Measurements from ENCODE around the gene UCP2. TPM values are rescaled to one million over a fixed set of nuclear protein-coding genes. Genes with fewer than 3 reads are reported as not detected.
A peak's percentile ranks its signal among the peaks of the same experiment; 100 is the strongest.

UCP2 gene
- 0.59 and 1.1 TPM in 2 replicates for total RNA-seq

GRCh38 chr11:73982595-73982989 is at the start of gene UCP2:
TSS of gene UCP2 (minus strand) at chr11:73982843. CDS start at chr11:73978378, 4,465 bp downstream.
- peak; percentile 24 for DNase-seq (ENCODE audit: low read depth, low spot score)

- no peak for DNase-seq (ENCODE audit: low read depth, low spot score)
Observed at GRCh38 chr11:74030723-74031676, 48.4 kb upstream of the UCP2 start.

- no peak for DNase-seq (ENCODE audit: low read depth, low spot score)
Observed at GRCh38 chr11:74025467-74026166, 43.0 kb upstream of the UCP2 start.

GRCh38 chr11:74024261-74025029 is 41.8 kb upstream of the UCP2 start:
- DNase-seq (ENCODE audit: low read depth, low spot score) = no peak

- DNase-seq (ENCODE audit: low read depth, low spot score) = no peak
Observed at GRCh38 chr11:74023276-74023675, 40.6 kb upstream of the UCP2 start.

GRCh38 chr11:74022546-74022945 is 39.9 kb upstream of the UCP2 start:
- no peak for DNase-seq (ENCODE audit: low read depth, low spot score)

GRCh38 chr11:74021998-74022397 is 39.4 kb upstream of the UCP2 start:
- no peak for DNase-seq (ENCODE audit: low read depth, low spot score)

- DNase-seq (ENCODE audit: low read depth, low spot score) = no peak
Observed at GRCh38 chr11:74020539-74020938, 37.9 kb upstream of the UCP2 start.

- no peak for DNase-seq (ENCODE audit: low read depth, low spot score)
Observed at GRCh38 chr11:74019860-74020259, 37.2 kb upstream of the UCP2 start.

- no peak for DNase-seq (ENCODE audit: low read depth, low spot score)
Observed at GRCh38 chr11:74019104-74019738, 36.6 kb upstream of the UCP2 start.

GRCh38 chr11:74018331-74019005 is 35.8 kb upstream of the UCP2 start:
- no peak for DNase-seq (ENCODE audit: low read depth, low spot score)

GRCh38 chr11:74017631-74018030 is 35.0 kb upstream of the UCP2 start:
- DNase-seq (ENCODE audit: low read depth, low spot score) = no peak

GRCh38 chr11:74015919-74016684 is 33.5 kb upstream of the UCP2 start:
- DNase-seq (ENCODE audit: low read depth, low spot score) = no peak

- DNase-seq (ENCODE audit: low read depth, low spot score) = no peak
Observed at GRCh38 chr11:74014880-74015279, 32.2 kb upstream of the UCP2 start.

GRCh38 chr11:74013141-74013540 is 30.5 kb upstream of the UCP2 start:
- no peak for DNase-seq (ENCODE audit: low read depth, low spot score)

- DNase-seq (ENCODE audit: low read depth, low spot score) = no peak
Observed at GRCh38 chr11:74012074-74012809, 29.6 kb upstream of the UCP2 start.

- DNase-seq (ENCODE audit: low read depth, low spot score) = no peak
Observed at GRCh38 chr11:74011360-74012073, 28.9 kb upstream of the UCP2 start.
